Body of pancreas (tissue), 4 donors: ENCODE data around the gene FKRP.

Experiments used
- POLR2A ChIP-seq, 3 donors: fragments of 450-650 bp; IDR thresholded peaks; one replicate each; pipeline ENCODE4 v1.6.1; 2016; ENCODE audit warnings: antibody characterized with exemption in 3 of 3, mild to moderate bottlenecking in 2 of 3
- TF ChIP-seq, protein P1 (sequence below), 7 experiments: fragments of 450-650 bp in 4 of 7; fragments of 200-600 bp in 3 of 7; sonication (generic) in 3 of 7; IDR thresholded peaks; one replicate each; pipeline ENCODE4 v1.5.1; 2016 to 2019; ENCODE audit warnings: antibody characterized with exemption in 7 of 7

GRCh38 chr19:46753420-46754155 lies 7.7 kb downstream of the FKRP start:
- no peak for TF ChIP-seq POLR2A (IDR thresholded peaks at IDR 0.05)
- TF ChIP-seq, protein P1, sequence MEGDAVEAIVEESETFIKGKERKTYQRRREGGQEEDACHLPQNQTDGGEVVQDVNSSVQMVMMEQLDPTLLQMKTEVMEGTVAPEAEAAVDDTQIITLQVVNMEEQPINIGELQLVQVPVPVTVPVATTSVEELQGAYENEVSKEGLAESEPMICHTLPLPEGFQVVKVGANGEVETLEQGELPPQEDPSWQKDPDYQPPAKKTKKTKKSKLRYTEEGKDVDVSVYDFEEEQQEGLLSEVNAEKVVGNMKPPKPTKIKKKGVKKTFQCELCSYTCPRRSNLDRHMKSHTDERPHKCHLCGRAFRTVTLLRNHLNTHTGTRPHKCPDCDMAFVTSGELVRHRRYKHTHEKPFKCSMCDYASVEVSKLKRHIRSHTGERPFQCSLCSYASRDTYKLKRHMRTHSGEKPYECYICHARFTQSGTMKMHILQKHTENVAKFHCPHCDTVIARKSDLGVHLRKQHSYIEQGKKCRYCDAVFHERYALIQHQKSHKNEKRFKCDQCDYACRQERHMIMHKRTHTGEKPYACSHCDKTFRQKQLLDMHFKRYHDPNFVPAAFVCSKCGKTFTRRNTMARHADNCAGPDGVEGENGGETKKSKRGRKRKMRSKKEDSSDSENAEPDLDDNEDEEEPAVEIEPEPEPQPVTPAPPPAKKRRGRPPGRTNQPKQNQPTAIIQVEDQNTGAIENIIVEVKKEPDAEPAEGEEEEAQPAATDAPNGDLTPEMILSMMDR (IDR thresholded peaks at IDR 0.05), result peak; percentile 16 to 56 (median 47)
